HepG2 (cell line): Measurements from ENCODE around the gene NID1. TPM values are rescaled to one million over a fixed set of nuclear protein-coding genes. Genes with fewer than 3 reads are reported as not detected.

Experiments
- CTCF ChIP-seq: sonication (generic); formaldehyde crosslinking; IDR thresholded peaks from 2 replicates; pipeline ENCODE4 v1.5.0; 2020; ENCODE audit warnings: mild to moderate bottlenecking, missing genetic modification reagents, moderate library complexity
- GLI4 ChIP-seq: sonication (generic); formaldehyde crosslinking; IDR thresholded peaks from 2 replicates; pipeline ENCODE4 v1.5.1; 2020; ENCODE audit warnings: missing genetic modification reagents, mild to moderate bottlenecking, moderate library complexity, borderline replicate concordance
- MED13 ChIP-seq: sonication (generic); formaldehyde crosslinking; IDR thresholded peaks from 2 replicates; pipeline ENCODE4 v1.5.0; 2020; ENCODE audit warnings: missing genetic modification reagents
- NR2F2 ChIP-seq: IDR thresholded peaks from 2 replicates; pipeline ENCODE4 v1.6.1; 2012; ENCODE audit warnings: low read depth, inconsistent platforms, borderline replicate concordance
- NR2F6 ChIP-seq, 2 experiments: IDR thresholded peaks; 2 replicates each; pipeline ENCODE4 v1.6.1; 2016; ENCODE audit warnings: antibody characterized with exemption in 1 of 2, mild to moderate bottlenecking in 1 of 2
- PHF20 ChIP-seq: sonication (generic); formaldehyde crosslinking; IDR thresholded peaks from 2 replicates; pipeline ENCODE4 v1.5.0; 2020; ENCODE audit warnings: mild to moderate bottlenecking, missing genetic modification reagents
- RARA ChIP-seq: IDR thresholded peaks from 2 replicates; pipeline ENCODE4 v1.6.1; 2016; ENCODE audit warnings: missing genetic modification reagents, missing compliant biosample characterization
- RARG ChIP-seq: sonication (generic); formaldehyde crosslinking; IDR thresholded peaks from 2 replicates; pipeline ENCODE4 v1.4.0; 2020; ENCODE audit warnings: low read depth, mild to moderate bottlenecking, missing genetic modification reagents
- TEAD3 ChIP-seq: optimal IDR thresholded peaks from 2 replicates; pipeline ENCODE3; 2016; ENCODE audit warnings: borderline replicate concordance
- THRA ChIP-seq: sonication (generic); formaldehyde crosslinking; IDR thresholded peaks from 2 replicates; pipeline ENCODE4 v1.4.0; 2020; ENCODE audit warnings: missing genetic modification reagents, borderline replicate concordance
- polyA plus RNA-seq, 8 experiments: library from polyadenylated mRNA; depleted of rRNA in 3 of 8; stranded (reverse) in 7 of 8; unstranded in 1 of 8; fragments of >200 nt; fragmentation: Illumina TruSeq in 4 of 8; extraction: Trizol in 4 of 8; gene quantifications; 2 replicates each; pipeline versions ENCODE4 v1.2.1 to v1.2.3, GENCODE V29; 2011 to 2016; ENCODE audit warnings: low read depth in 4 of 8, missing spikeins in 1 of 8, mixed read lengths in 1 of 8; ENCODE audit not compliant: insufficient read depth in 1 of 8
- total RNA-seq, 5 experiments: library from RNA; depleted of rRNA; stranded (reverse); fragments of >200 nt; fragmentation: Illumina TruSeq; extraction: Trizol; gene quantifications; 2 replicates each; pipeline ENCODE4 v1.2.3, GENCODE V29; 2016; ENCODE audit warnings: low read depth in 1 of 5
- TF ChIP-seq, protein P1 (sequence below), 2 experiments: fragments of 450-650 bp in 1 of 2; sonication (generic) in 1 of 2; formaldehyde crosslinking in 1 of 2; IDR thresholded peaks; 2 replicates each; pipeline versions ENCODE4 v1.6.1 to v1.8.0; 2016 to 2022; ENCODE audit warnings: antibody characterized with exemption in 1 of 2, mild to moderate bottlenecking in 1 of 2, missing genetic modification reagents in 1 of 2
- TF ChIP-seq, protein P2 (sequence below): sonication (generic); formaldehyde crosslinking; IDR thresholded peaks from 2 replicates; pipeline ENCODE4 v1.4.0; 2020; ENCODE audit warnings: mild to moderate bottlenecking, missing genetic modification reagents, borderline replicate concordance
- TF ChIP-seq, protein P3 (sequence below): sonication (generic); formaldehyde crosslinking; IDR thresholded peaks from 2 replicates; pipeline ENCODE4 v1.8.1; 2023; ENCODE audit warnings: mild to moderate bottlenecking, missing genetic modification reagents, borderline replicate concordance

The NID1 gene
- total and polyA plus RNA-seq, 2 of the 13 experiments (the other 11 are each of a cell fraction or from before 2014, with no cell fraction given) = 50.2 to 56.1 TPM

DNA sequence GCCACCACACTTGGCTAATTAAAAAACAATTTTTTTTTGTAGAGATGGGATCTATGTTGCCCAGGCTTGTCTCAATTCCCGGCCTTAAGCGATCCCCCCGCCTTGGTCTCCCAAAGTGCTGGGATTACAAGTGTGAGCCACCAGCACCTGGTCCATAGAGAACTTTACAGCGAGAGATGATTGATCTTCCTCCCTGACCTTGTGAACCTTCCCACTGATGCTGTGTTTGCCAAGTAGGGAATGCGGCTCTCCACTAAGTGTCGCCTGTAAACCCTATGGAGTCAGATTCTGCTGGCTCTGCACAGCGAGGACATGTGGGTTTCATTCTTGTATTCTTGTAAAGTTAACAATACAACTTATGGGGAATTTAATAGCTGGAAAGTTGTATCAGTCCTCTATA, 116.9 kb downstream of the NID1 start (continued):
- TF ChIP-seq, protein P1, sequence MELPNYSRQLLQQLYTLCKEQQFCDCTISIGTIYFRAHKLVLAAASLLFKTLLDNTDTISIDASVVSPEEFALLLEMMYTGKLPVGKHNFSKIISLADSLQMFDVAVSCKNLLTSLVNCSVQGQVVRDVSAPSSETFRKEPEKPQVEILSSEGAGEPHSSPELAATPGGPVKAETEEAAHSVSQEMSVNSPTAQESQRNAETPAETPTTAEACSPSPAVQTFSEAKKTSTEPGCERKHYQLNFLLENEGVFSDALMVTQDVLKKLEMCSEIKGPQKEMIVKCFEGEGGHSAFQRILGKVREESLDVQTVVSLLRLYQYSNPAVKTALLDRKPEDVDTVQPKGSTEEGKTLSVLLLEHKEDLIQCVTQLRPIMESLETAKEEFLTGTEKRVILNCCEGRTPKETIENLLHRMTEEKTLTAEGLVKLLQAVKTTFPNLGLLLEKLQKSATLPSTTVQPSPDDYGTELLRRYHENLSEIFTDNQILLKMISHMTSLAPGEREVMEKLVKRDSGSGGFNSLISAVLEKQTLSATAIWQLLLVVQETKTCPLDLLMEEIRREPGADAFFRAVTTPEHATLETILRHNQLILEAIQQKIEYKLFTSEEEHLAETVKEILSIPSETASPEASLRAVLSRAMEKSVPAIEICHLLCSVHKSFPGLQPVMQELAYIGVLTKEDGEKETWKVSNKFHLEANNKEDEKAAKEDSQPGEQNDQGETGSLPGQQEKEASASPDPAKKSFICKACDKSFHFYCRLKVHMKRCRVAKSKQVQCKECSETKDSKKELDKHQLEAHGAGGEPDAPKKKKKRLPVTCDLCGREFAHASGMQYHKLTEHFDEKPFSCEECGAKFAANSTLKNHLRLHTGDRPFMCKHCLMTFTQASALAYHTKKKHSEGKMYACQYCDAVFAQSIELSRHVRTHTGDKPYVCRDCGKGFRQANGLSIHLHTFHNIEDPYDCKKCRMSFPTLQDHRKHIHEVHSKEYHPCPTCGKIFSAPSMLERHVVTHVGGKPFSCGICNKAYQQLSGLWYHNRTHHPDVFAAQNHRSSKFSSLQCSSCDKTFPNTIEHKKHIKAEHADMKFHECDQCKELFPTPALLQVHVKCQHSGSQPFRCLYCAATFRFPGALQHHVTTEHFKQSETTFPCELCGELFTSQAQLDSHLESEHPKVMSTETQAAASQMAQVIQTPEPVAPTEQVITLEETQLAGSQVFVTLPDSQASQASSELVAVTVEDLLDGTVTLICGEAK (IDR thresholded peaks at IDR 0.05) = no peak
- TF ChIP-seq, protein P1 (CRISPR knock-in tag; IDR thresholded peaks at IDR 0.05) = no peak
- TF ChIP-seq NR2F6 (IDR thresholded peaks at IDR 0.05) (peak; percentile 72; the same call in 1 of the 2 replicates), NR2F6 (CRISPR knock-in tag; IDR thresholded peaks at IDR 0.05) (peak; percentile 82), CTCF (CRISPR knock-in tag) (peak; percentile 48), RARG (CRISPR knock-in tag) (no peak), GLI4 (CRISPR knock-in tag) (0 out of 2 replicates have a peak, but pooled peaks have one; percentile 31), TEAD3 (peak; percentile 49), MED13 (CRISPR knock-in tag) (no peak), RARA (CRISPR knock-in tag) (peak; percentile 67), NR2F2 (0 out of 2 replicates have a peak, but pooled peaks have one; percentile 58), PHF20 (CRISPR knock-in tag) (no peak), THRA (CRISPR knock-in tag) (peak; percentile 10; the same call in 1 of the 2 replicates)
- TF ChIP-seq, protein P2, sequence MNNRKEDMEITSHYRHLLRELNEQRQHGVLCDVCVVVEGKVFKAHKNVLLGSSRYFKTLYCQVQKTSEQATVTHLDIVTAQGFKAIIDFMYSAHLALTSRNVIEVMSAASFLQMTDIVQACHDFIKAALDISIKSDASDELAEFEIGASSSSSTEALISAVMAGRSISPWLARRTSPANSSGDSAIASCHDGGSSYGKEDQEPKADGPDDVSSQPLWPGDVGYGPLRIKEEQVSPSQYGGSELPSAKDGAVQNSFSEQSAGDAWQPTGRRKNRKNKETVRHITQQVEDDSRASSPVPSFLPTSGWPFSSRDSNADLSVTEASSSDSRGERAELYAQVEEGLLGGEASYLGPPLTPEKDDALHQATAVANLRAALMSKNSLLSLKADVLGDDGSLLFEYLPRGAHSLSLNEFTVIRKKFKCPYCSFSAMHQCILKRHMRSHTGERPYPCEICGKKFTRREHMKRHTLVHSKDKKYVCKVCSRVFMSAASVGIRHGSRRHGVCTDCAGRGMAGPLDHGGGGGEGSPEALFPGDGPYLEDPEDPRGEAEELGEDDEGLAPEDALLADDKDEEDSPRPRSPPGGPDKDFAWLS (CRISPR knock-in tag) = no peak
- TF ChIP-seq, protein P3, sequence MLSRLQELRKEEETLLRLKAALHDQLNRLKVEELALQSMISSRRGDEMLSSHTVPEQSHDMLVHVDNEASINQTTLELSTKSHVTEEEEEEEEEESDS = no peak
